ENCODE results near the gene GRAP.

GRAP gene

DNA sequence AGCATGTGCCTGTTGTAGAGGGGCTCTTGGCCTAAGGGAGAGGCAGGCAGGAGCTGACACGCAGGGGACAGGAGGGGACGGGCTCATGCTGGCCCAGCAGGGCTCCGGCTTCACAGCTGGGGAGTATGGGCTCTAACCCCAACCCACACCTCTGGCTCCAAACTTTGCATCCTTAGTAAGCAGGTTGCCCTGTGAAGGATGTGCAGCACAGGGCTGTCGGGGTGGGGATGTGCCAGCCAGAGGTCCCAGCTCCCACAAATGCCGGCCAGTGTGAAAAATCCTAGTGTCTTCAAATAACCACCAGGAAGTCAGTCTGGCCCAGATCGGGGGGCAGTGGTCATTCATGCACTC, 28.2 kb downstream of the GRAP start:
- no peak for DNase-seq (ENCODE audit: low spot score)

DNA sequence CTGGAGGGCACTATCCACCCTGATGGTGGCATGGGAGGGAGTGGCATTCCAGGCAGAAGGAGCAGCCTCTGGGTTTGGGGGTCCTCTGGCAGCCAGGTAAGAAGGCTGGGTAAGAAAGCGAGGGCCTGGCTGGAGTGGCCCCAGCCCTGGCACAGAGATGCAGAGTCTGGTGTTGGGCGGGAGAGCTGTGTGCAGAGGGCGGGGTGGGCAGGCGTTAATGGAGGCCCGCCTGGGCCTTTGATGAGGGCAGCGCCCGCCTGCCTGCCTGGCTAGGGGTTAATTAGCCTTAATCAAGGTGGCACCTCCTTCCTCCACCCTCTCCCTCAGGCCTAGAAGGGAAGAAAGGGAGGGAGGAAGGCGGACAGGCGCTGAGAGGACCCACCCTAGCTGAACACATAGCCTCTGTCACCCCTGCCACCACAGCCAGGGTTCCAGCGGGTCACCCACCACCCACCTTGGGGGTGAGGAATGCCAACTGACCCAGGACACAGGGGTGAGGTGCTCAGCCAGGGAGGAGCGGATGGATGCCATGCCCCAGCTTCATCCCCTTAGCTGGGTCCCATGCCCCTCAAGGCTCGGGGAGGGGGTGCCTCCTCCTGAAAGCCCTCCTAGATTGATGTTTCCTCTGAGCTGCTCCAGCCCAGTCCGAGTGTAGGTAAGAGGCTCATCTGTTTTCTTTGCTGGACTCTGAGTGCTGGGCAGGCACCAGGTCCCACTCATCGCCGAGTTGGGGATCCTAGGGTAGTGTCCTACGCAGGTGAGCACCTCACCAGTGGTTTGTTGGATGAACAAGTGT, 28.8 kb downstream of the GRAP start:
- no peak for DNase-seq (ENCODE audit: low spot score)

- no peak for DNase-seq (ENCODE audit: low spot score)
Observed at GRCh38 chr17:19017401-19017800, 29.4 kb downstream of the GRAP start.

- DNase-seq (ENCODE audit: low spot score), result no peak
Observed at GRCh38 chr17:19016881-19017280, 29.9 kb downstream of the GRAP start.

DNA sequence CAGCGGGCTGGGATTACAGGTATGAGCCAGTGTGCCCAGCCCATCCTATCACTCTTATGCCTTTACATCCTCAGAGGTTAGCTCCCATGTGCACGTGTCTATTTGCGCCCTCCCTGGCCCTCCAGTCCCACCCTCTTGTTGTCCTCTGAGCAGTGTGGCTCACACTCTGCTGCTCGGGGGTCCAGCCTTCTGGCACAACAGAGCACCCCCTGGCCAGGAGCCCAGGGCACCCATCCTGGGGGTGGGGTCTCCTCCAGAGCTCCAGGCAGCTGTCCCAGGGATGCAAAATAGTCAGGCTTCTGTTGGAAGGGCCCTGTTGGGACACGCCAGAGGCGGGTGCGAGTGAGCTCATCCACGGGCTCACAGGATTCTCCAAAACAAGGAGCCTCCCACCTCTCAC, 30.5 kb downstream of the GRAP start:
- no peak for DNase-seq (ENCODE audit: low spot score)

- DNase-seq (ENCODE audit: low spot score), result no peak
Observed at GRCh38 chr17:19015428-19015827, 31.3 kb downstream of the GRAP start.

DNA sequence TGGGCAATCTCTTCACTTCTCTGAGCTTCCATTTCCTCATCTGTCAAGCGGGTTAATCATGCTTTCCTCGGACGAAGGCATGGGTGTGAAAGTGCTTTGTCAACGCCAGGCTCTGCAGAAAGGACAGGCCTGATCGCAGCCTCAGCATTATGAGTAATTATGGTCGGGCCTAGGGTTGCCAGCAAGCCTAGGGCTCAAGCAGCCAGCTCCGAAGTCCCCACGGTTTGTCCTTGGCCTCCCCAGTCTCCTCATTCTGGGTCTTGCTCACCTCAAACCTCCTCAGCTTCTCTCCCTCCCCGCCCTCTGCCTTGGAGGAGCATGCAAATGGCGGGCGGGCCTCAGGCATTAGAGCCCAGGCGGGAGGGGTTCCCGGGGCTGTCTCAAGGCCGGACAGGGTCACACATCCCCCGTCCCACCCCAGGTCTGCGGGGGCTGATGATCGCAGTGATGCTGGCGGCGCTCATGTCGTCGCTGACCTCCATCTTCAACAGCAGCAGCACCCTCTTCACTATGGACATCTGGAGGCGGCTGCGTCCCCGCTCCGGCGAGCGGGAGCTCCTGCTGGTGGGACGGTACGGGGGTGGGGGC, 32.0 kb downstream of the GRAP start:
- DNase-seq (ENCODE audit: low spot score), result no peak

DNA sequence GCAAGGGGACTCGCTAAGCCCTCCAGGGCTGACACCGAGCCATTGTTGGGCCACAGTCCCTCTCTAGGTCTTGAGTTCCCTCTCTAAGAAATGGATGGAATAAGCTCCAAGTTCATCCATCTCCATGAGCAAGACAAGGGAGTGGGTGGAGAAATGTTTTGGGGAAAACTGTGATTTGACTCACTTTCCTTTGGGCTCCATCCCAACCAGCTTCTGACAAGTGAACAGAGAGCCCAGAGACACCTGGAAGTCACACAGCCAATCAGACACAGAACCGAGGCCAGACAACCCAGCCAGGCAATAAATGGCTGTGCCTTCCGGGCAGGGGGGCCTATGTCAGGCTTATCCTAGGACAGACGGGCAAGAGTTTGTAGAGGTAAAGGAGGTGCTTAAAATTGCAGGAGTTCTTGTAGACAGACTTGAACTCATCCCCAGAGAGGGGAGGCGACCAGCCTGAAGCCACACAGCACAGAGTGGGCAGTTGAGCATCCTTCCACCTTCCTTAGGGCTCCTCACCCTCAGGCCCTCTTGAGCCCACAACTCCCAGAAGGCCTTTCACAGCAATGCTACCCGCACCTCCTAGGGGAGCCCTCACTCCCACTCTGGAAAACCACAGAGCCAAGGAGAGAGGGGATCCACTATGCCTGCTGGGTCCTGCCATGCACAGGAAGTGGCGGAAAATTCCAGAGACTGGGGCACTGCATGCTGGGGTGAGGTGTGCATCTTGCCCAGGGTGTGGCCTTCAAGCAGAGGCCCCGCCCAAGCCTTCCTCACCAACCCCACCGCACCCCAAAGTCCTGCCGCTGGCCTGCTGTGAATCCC, 32.7 kb downstream of the GRAP start:
- no peak for DNase-seq (ENCODE audit: low spot score)

GRCh38 chr17:19013226-19013625, 33.5 kb downstream of the GRAP start:
- no peak for DNase-seq (ENCODE audit: low spot score)

- no peak for DNase-seq (ENCODE audit: low spot score)
Observed at GRCh38 chr17:19012171-19013080, 34.3 kb downstream of the GRAP start.

DNA sequence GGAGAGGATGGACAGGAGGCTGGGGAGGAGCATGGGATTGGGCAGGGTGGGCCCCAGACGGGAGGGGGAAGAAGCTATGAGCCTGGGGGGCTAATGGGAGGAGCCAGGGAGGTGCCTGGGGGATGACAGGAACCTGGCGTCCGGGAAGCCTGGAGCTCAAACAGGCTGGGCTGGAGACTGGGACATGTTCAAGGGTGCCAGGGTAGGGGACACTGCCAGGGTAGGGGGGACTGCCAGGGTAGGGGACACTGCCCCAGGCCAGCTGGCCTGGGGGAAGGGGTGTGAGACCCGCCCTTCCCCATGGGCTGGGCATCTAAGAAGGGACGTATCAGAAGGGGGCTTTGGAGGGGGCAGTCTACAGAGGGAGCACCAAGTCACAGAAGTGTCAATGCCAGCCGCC, 35.2 kb downstream of the GRAP start:
- no peak for DNase-seq (ENCODE audit: low spot score)

DNA sequence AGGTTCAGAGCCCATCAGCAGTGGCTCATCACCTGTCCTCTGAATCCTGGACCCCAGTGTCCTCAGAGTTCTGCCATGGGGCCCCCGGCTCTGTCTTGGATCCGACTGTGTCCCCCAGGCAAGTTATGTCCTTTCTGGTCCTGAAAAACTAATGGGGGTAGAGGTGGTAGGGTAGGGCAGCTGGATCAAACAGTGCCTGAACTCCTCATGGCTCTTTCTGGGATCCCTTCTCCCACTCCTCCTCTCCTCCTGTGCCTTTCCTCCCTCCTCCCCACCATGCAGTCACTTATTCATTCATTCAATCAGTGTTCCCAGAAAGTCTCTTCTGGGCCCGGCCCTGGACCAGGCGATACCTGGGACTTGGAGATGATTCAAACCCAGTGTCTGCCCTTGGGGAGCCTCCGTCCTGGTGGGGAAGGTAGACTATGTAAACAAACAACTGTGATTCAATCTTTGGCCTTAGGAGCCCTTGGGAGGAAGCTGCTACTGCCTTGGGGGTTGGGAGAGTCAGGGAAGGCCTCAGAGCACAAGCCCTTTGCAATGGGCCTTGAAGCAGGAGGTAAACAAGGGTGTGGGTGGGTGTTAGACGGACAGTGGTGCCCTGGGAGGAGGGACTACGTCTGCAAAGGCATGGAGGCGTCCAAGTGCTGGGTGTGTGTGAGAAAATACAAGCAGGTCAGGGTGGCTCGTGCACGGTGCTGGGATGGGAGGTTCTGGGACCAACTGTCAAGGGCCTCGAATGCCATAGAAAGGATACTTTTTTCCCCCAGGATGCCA, 35.8 kb downstream of the GRAP start:
- no peak for DNase-seq (ENCODE audit: low spot score)

- no peak for DNase-seq (ENCODE audit: low spot score)
Observed at GRCh38 chr17:19009970-19010369, 36.8 kb downstream of the GRAP start.

DNA sequence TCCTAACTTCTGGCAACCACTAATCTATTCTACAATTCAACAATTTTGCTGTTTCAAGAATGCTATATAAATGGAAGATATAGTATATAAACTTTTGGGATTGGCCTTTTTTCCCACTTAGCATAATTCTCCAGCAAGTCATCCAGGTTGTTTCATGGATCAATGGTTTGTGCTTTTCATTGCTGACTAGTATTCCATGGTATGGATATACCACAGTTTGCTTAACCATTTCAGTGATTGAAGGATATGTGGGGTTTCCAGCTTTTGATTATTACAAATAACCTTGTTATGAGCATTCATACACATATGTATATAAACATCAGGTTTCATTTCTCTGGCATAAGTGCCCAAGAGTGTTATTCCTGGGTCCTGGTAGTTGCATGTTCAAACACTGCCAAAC, 40.1 kb downstream of the GRAP start:
- DNase-seq (ENCODE audit: low spot score), result no peak

DNA sequence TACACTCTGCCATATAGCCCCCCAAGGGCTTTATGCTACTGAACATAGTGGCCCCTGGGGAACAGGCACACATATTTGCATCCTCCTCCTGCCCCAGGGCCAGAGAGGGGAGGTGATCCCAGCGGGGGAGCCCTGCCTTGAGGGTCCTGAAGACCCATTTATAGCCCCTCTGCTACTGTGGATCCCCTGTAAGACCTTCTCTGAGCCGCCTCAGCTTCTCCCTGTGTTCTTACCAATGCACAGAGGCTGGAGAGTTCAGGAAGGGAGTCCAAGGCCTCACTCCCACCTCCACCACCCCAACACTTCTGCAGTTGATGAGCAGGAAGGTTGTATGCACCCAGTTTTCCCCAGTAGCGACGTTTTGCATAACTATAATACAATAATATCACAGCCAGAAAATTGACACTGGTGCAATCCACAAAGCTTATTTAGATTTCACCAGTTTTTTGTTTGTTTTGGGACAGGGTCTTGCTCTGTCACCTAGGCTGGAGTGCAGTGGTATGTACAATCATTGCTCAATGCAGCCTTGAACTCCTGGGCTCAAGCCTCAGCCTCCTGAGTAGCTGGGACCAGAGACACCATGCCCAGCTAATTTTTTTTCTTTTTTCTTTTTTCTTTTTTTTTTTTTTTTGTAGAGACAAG, 40.8 kb downstream of the GRAP start:
- DNase-seq (ENCODE audit: low spot score), result no peak

GRCh38 chr17:19005137-19005773, 41.5 kb downstream of the GRAP start:
- DNase-seq (ENCODE audit: low spot score), result no peak

DNA sequence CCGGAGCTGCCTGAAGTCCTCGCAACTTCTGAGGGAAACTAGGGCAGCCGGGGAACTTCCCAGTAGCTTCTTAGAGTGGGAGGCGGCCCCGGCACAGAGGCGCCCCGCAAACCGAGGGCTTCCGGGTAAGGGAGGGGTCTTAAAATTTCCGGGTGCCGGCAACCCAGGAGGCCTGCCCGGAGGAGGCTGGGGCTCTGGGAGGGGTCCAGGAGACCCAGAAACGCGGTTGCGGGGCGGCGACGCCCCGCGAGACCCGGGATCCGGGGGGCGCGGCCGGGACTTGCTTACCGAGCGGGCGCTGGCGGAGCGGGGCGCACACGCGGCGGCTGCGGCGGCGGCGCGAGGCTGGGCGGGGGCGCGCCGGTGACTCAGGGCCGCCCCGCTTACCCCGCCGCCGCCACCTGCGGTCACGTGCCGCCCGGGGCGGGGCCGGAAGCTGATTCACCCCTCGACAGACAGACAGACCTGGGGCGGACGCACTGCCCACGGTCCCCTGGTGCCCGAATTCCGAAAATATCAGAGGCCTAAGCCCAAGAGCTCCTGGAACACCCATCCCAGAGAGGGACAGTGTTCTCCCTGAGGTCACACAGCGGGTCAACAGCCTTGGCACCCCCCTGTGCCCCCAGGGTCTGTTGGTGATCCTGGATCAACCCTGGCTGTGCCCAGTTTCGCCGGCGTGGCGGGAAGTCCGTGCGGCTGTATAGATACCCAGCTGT, 42.2 kb downstream of the GRAP start, which contains the start of gene FAM83G:
FAM83G (minus strand) TSS at position 344 of the 716 bp plus-strand sequence. CDS start 723 bp downstream, outside the sequence.
- peak; percentile 46 for DNase-seq (ENCODE audit: low spot score)

DNA sequence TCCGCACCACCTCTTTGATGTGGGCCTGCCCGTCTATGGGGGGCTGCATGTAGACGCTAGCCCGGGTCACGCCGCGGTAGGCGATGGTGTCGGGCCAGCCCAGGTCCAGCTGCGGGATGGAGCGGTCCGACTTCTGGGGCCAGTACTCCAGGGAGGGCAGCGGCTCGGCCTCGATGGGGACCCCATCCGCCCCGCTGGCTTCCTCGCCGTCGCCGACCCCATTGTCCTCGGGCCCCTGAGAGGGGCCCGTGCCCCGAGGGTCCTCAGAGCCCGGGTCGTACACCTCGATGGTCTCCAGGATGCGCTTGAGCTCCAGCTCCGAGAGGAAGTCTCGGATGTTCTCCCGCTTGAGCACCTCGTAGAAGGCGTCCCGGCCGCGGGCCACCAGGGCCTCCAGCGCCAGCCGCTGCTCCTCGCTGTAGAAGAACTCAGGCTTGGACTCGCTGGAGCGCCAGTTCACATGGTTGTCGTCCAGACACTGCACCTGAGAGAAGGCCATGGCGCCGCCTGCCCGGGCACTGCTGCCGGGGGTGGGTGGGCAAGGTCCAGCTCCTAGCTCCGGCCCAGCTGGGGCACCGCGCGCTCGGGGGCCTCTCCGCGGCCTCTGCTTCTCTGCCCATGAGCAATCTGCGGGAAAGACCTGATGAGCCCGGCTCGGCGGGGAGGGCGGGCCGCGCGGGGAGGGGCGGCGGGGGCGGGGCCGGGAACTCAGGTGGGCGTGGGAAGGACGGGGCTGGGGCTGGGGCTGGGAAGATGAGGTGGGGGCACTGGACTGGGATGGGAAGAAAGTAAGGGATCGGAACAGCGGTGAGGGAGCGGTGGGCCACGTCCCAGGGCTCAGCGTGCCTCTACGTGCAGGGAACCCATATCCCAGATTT, 43.0 kb downstream of the GRAP start:
- no peak for DNase-seq (ENCODE audit: low spot score)

All from hematopoietic multipotent progenitor cell treated with erythropoietin and hydrocortisone succinate and interleukin-3 and kit ligand, for 15 days (in vitro differentiated cells).